Inflammatory macrophage treated with lipopolysaccharide for 1 hour (primary cell): Measurements from ENCODE around the gene CDK16.
A peak's percentile ranks its signal among the peaks of the same experiment; 100 is the strongest.

Experiments used
- DNase-seq, 2 donors: peaks; one replicate each; pipeline ENCODE4 v3.0.0-alpha.2; 2020 to 2022

Gene CDK16

GRCh38 chrX:47218280-47218919, at the start of gene CDK16:
TSS of gene CDK16 (plus strand) at chrX:47218681. CDS start at chrX:47223558, 4,877 bp downstream.
- peak; percentile 64 to 68 for DNase-seq

GRCh38 chrX:47169273-47169672, 49.2 kb upstream of the CDK16 start:
- DNase-seq, result no peak

DNA sequence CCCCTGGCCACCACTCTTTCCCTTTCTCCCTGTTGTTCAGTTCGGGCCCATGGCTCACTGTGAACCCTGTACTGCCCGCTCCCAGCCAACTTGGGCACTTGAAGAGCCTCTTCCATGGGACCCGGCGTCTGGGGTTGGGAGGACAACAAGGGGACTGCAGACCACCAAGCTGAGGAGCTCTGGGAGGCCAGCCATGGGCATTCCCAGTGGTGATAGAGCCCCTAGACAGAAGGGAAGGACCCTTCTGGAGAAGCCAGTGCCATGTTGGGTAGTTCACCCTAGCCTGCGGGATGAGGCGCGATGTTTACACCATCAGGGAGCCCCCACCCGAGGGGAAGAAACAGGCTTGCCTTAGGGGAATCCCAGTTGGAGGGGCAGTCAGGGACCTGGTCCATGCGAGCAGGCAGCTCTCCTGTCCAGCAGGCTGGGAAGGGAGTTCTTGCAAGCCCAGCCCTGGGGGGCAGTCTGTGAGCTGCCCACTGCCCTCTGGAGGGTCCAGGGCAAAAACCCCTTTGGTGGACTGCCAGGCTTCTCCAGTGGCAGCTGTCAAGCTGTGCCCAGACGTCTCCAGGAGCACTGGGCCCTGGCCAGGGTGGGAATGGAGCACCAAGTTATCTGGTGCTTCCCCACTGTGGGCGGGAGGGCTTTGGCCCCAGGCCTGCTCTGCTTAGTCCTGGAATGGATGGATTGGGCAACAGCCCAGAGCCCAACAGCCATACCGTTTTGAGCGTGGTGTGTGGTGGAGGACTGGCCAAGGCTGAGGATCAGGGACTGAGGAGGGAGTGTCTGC, 48.6 kb upstream of the CDK16 start:
- DNase-seq, result no peak

DNA sequence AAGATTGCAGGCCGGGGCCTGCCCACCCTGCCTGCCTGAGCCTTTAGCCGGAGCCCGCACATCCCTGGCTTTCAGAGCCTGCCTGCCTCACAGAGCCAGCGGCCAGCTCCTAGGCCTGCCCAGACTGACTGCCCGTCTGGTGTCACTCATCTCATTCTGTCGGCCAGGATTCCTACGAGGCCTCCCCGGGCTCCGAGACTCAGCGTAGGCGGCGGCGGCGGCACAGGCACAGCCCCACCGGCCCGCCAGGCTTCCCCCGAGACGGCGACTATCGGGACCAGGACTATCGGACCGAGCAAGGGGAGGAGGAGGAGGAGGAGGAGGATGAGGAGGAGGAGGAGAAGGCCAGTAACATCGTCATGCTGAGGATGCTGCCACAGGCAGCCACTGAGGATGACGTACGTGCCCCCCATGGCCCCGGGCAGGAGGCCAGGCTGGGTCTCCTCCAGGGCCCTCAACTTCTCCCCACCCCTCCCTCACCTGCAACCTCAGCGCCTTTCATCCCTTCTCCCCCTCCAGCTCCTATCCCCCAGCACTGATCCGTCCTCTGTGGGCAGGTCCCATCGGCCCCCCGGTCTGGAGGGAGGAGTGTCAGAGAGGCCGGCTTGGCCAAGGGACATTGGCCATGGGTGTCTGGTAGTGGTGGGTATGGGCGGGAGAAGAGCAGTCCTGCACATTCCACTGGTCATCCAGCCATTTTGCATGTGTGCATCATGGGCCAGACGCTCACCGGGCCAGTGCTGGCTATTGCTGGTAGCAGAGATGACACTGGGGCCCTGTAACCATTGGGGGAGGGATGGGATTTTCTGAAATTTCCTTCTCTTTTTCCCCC, 47.4 kb upstream of the CDK16 start:
- no peak for DNase-seq

DNA sequence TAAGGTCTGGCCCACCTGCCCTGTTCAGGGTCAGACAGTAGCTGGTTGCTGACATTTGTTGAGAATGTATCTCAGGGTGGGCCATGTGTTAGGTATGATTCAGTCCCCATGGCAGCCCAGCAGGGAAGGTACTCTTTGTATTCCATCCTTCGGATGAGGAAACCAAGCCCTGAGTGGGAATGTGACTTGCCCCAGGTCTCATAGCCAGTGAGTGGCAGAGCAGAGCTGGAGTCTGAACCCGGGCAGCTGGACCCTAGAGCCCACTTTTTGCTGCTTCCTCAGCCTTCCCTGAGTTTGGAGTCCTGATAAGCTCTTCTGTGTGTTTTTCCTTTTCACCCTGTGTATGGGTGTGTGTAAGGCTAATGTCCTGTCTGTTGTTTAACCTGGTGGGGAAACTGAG, 46.5 kb upstream of the CDK16 start:
- no peak for DNase-seq

DNA sequence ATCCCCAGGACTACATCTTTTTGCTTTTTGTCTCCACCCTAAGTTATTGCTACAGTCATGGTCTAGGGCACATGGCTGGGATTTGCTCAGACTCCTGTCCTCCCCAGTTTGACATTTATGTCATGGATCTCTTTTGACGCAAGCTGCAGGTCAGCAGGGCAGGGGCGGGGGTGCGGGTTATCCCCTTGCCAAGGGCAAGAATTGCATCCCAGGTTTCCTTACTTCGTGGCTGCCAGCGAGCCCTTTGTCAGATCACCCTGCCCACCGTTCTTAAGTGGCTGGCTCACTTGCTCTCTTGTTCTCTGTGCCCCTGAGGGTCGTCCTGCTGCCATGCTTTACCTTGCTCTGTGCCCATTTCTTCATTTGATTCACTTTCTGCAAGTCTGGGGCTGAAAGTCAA, 45.9 kb upstream of the CDK16 start:
- DNase-seq, result no peak

- DNase-seq, result no peak
Observed at GRCh38 chrX:47172971-47173792, 45.3 kb upstream of the CDK16 start.

GRCh38 chrX:47174376-47174775, 44.1 kb upstream of the CDK16 start:
- DNase-seq, result no peak

GRCh38 chrX:47174846-47175587, 43.5 kb upstream of the CDK16 start:
- no peak for DNase-seq

DNA sequence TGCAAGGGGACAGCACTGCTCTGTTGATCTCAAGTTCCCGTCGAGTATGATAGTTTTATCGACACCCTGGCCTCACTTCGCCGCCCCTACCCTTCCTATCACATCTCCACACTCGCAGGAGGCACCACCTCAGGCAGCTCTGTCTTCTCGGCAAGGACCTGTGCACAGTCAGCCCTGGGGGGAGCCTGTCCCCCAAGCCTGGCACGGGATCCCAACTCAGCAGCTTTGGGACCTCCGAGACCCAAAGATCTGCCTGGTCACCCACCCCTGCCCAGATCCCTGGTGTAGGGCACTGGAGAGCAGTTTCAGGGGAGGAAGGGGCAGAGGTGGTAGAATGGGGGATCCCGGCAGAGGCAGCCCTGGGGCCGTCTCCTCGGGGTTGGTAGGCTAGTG, 42.9 kb upstream of the CDK16 start:
- DNase-seq, result no peak

- no peak for DNase-seq
Observed at GRCh38 chrX:47176101-47176740, 42.3 kb upstream of the CDK16 start.

DNA sequence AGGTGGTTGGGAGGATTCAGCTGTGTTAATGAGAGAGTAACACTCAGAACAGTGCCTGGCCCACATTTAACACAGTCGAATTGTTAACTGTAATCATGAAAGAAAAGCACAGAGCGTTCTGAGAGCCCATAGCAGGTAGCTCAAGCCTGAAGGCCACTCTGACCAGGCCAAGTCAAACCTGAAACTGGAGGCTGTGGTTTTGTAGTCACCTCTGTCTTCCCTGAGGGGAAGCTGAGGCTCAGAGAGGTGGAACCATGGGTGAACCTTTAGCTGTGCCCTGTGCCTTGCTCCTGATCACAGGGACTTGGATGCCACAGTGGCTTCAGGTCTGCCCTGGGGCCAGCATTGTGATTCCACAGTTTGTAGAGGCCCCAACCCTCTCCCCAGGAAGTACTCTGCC, 41.4 kb upstream of the CDK16 start:
- no peak for DNase-seq

DNA sequence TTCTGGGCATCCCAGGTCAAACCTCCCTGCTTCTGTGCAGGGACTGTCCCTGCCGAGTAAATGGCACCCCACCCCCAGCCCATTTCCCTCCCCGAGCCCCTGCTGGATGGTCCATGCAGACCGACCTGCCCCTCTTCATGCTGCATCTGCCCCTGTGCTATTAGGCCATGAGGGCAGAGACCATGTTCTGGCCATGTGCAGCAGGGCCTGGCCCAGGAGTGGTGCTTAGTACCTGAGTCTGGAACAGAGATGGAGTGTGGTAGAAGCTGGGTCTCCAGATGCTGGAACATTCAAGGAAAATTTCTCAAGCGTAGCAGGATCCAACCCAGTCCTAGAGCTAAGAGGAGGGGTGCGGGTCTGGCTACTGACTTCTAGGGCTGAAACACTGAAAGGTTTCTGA, 40.1 kb upstream of the CDK16 start:
- no peak for DNase-seq

DNA sequence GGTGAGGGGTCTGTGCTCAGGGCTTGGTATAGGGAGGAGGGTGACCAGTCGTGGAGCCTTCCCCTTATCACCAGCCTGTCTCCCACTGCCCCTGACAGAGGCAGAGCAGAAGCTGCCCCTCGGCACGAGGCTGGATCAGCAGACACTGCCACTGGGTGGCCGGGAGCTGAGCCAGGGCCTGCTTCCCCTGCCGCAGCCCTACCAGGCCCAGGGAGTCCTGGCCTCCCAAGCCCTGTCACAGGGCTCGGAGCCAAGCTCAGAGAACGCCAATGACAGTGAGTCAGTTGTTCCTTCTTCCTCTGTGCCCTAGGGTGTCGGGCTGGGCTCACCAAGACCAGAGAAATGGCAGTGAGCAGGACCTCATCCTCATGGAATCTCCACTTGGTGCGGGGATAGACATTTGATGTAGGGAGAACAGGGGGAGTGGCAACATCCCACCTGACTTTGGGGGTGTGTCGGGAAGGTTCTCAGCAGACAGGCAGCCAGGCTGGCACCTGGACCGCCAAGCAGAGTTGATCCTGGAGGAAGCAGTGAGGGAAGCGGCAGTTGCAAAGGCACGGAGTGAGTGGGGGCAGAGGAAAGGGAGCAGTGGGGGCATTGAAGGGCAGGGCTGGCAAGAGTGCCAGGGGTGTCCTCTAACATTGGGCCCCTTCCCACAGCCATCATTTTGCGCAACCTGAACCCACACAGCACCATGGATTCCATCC, 39.1 kb upstream of the CDK16 start:
- no peak for DNase-seq

DNA sequence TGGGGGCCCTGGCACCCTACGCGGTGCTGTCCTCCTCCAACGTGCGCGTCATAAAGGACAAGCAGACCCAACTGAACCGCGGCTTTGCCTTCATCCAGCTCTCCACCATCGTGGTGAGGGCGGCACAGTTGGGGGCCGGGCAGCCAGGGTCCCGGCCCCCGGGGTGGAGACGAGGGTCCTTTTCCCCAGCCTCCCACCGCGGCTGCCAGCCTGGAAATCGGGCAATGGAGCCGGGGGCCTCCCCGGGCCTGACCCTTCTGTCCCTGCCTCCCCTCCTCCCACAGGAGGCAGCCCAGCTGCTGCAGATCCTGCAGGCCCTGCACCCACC, 38.6 kb upstream of the CDK16 start:
- DNase-seq, result no peak

DNA sequence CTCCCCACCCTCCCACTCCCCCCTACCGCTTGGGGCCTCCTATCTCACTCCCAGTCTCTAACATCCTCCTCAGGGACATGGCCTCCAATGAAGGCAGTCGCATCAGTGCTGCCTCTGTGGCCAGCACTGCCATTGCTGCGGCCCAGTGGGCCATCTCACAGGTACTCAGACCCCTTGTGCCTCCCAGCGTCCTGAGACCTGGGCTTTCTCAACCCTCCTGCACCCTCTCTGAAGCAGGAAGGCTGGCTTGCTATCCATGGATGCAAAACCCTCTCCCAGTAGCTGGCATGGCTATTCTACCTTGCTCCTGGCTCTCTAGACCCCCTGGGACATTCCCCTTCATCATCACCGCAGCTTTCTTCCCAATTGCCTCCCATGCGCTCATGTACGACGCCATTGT, 38.1 kb upstream of the CDK16 start:
- DNase-seq, result no peak

DNA sequence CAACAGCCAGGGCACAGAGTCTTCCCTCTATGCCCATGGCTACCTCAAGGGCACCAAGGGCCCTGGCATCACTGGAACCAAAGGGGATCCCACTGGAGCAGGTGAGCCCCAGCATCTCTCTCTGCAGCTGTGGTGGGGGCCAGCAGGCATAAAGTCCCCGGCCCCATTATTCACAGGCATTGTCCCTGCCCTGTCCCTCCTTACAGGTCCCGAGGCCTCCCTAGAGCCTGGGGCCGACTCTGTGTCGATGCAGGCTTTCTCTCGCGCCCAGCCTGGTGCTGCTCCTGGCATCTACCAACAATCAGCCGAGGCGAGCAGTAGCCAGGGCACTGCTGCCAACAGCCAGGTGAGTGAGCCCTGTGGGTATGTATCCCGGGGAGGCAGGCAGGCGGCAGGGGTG, 37.2 kb upstream of the CDK16 start:
- DNase-seq, result no peak

DNA sequence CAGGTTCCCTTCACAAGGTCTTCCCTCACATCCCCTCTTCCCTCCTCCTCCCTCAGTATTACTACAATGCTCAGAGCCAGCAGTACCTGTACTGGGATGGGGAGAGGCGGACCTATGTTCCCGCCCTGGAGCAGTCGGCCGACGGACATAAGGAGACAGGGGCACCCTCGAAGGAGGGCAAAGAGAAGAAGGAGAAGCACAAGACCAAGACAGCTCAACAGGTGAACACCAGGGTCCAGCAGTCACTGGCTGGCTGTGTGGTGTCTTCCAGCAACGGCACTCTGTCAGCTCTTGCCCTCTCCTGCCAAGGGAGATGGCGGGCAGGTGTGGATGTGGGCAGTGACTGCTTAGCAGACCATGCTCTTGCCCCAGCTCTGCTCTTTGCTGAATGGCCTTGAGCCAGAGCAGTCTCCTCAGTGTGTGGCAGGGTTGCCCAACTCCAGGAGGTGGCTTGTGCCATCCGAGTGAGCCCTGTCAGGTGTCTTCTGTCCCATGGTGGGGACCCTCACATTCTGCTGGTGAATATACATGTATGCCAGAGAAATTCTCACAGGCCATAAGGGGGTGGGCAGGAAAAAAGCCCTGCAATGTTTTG, 36.3 kb upstream of the CDK16 start:
- no peak for DNase-seq

GRCh38 chrX:47184486-47184885, 34.0 kb upstream of the CDK16 start:
- no peak for DNase-seq

DNA sequence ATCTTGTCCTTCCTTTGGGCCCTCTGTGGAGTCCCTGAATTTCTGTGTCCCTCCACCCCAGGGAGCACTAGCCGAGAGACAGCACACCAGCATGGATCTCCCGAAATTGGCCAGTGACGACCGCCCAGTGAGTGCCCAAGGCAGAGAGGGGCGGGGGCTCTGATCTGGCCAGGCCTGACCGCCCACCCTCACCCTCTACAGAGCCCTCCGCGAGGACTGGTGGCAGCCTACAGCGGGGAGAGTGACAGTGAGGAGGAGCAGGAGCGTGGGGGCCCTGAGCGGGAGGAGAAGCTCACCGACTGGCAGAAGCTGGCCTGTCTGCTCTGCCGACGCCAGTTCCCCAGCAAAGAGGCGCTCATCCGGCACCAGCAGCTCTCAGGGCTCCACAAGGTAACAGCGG, 33.2 kb upstream of the CDK16 start:
- no peak for DNase-seq
